Measurements from ENCODE around the gene TRAIP.
"Not testable (repeated sequence)": the region's sequence is repeated elsewhere in the genome, so short reads cannot be mapped to it uniquely, and the experiment has no call there.

TRAIP gene

DNA sequence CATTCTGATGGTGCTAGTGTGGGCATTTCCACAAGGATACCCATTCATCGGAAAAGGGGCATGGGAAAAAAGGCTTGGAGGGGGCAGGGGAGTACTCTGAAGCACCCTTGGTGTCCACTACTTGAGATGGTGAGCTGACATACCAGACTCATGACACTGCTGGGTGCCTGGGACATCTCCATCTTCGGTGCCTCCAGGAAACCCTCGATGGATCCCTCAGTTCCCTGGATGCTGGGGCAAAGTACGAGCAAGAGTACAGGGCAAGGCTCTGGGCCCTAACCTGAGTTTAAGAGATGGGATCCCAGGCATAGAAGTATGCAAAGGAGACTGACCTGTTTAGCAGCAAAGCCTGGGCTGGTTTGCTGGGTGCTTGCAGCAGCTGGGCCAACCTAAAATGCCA is 64.8 kb downstream of the TRAIP start:
- DNase-seq (ENCODE audit: low spot score) = no peak

DNA sequence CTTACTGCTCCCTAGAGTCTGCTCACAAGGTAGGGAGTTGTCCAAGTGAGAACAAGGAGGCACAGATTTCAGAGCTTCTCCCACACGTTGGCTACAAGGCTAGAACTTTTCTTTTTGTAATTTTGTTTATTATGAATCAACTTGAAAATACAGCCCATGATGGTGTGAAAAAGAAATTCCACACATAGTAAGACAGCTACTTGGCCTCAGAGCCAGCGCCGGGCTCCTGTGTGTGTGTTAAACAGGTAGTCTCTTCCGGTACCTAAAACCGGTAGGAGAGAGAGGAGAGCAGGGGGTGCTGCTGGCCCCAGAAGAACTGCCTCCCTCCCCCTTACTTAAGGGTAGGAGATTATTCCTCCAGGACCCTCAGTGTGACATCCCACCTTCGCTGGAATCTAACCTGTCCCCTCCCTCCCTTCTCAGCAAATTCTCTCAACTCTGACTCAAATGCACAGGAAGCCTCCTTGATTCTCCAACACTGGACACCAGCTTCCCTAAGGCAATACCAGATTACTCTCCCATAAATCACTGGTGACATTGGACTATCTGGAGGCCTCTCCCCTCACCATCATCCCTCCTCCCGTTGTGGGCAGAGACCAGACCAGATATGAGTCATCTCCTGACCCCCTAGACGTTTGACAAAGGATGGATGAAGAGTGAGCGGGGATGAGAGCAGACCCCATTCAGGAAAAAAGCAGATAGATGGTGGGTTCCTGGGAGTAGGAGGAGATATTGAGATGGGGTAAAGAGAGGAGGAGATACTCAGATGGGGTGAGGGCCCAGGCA is 65.5 kb downstream of the TRAIP start:
- no peak for DNase-seq (ENCODE audit: low spot score)

- no peak for DNase-seq (ENCODE audit: low spot score)
Observed at GRCh38 chr3:49788056-49788455, 68.3 kb downstream of the TRAIP start.

DNA sequence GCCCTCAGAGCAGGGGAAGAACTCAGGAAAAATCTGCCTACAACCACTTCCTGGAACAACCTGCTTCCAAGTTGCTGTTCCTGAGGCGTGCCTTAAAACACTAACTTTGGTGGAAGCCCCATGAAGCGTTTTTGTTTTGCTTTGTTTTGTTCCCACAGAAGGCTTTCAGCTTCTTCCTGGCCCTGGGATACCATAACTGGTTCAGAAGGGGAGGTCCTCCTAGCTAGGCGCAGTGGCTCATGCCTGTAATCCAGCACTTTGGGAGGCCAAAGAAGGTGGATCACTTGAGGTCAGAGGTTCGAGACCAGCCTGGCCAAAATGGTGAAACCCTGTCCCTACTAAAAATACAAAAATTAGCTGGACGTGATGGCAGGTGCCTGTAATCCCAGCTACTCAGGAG is 68.8 kb downstream of the TRAIP start:
- DNase-seq (ENCODE audit: low spot score) = no peak

DNA sequence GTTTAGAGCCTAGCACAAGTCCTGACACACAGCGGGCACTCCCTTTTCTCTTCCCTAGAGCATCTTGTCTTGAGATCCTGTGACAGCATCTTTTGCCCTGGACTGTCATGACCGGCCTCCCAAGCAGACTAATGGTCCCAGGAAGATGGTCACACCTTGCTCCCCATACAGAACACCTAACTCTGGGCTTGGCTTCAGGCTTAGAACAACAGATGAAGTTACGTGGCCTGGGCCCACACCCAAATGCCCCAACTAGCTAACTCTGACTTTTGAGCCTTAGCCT is 69.2 kb downstream of the TRAIP start:
- DNase-seq (ENCODE audit: low spot score) = no peak

GRCh38 chr3:49786357-49787181 is 69.8 kb downstream of the TRAIP start, which contains the start of gene IP6K1:
Gene IP6K1 (minus strand): TSS chr3:49786542. CDS start chr3:49748040, 38,502 bp downstream.
- peak; percentile 100 for DNase-seq (ENCODE audit: low spot score)

- peak; percentile 47 for DNase-seq (ENCODE audit: low spot score)
Observed at GRCh38 chr3:49785565-49786356, 70.6 kb downstream of the TRAIP start.

DNA sequence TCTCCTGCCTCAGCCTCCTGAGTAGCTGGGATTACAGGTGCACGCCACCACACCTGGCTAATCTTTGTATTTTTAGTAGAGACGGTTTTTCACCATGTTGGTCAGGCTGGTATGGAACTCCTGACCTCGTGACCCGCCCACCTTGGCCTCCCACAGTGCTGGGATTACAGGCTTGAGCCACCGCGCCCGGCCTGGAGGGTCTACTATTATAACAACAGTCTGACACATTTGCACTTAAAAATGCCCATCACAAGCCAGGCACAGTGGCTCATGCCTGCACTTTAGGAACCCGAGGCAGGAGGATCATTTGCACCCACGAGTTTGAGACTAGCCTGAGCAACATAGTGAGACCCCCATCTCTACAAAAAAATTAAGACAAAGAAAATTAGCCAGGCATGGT is 74.1 kb downstream of the TRAIP start:
- DNase-seq (ENCODE audit: low spot score) = not testable (repeated sequence)

DNA sequence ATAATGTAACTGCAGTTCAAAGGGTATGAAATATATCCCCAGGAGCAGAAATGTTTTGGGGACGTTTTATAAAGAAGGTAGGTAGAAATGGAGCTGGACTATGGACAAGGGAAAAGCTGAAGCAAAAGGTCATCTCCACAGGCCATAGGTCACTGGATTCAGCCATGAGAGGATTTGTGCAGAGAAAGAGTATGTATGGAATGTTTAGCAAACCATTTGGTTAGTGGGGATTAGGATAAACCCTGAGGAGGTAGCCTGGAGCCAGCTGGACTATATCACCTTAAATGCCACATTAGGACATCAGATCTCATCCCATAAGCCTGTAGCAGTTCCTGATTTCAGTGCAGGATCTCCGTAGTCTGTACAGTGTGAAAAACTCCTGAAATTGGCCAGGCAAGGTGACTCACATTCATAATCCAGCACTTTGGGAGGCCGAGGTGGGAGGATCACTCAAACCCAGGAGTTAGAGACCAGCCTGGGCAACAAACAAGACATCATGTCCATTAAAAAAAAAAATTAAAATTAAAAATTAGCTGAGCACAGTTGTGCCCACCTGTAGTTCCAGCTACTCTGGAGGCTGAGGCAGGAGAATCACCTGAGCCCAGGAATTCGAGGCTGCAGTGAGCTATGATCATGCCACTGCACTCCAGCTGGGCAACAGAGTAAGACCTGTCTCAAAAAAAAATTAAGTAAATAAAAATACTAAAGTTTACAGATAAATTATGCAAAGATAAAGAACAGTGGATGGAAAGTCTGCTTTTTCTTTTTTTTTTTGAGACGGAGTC is 74.8 kb downstream of the TRAIP start:
- DNase-seq (ENCODE audit: low spot score) = no peak

DNA sequence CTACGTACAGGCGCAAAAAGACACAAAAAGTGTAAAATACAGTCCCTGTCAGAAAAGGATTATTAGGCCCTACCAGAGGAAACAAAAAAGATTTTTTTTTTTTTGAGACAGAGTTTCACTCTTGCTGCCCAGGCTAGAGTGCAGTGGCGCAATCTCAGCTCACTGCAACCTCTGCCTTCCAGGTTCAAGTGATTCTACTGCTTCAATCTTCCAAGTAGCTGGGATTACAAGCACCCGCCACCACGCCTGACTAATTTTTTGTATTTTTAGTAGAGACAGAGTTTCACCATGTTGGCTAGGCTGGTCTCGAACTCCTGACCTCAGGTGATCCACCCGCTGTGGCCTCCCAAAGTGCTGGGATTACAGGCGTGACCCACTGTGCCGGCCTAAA is 75.4 kb downstream of the TRAIP start:
- not testable (repeated sequence) for DNase-seq (ENCODE audit: low spot score)

DNA sequence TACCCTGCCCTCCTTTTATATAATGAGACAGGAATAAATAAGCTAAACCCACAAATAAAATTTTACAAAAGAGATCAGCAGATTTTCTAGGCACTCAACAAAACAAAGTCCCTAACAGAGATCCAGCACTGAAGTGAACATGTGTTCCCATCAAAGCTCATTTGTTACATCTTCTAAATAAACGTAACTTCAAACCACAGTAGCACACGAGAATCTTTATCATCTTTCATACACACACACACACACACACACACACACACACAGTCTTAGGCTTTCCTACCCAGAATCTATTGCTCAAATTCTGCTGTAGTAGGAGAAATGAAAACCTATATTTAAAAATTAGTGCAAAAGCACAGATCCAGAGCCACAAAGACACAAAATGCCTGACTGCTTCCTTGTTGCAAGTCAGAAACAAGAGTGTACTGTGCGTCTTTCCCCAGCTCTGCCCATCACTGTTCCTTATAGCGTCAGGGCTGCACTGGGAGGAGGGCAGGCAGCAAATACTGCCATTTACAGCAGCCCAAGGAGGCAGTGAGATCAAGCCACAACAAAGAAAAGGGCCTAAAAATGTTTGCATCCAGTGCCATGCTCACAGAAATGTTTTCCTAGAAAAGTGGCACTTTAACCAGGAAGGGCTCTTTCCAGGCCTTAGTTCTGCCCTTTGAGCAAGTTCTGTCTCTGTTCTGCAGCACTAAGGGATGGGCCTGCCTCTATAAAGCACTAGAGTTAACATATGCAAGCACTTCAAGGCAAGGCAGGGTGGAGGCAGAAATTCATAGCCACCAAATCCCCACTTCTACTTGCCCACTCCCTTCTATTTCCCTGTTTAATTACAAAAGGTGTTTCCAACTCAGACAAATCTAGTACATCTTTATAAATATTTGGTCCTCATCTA is 76.0 kb downstream of the TRAIP start:
- DNase-seq (ENCODE audit: low spot score) = no peak

DNA sequence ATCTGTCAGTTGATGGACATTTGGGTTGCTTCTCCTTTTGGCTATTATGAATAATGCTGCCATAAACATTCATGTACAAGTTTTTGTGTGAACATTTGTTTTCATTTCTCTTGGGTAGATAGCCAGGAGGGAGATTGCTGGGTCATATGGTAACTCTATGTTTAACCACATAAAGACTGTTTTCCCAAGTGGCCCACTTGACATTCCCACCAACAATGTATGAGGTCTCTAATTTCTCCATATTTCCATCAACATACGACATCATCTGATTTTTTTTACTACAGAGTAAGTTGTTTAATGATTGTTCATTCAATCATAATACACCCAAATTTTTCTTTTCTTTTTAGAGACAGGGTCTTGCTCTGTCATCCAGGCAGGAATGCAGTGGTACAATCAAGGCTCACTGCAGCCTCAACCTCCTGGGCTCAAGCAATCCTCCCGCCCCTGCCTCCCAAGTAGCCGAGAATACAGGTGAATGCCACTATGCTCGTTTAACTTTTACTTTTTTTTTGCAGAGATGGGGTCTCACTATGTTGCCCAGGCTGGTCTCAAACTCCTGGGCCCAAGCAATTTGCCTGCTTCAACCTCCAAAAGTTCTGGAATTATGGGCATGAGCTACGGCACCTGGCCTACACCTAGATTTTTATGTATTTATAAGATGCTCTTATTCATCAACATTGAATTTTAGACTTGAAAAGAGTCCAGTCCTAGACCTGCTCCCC is 76.8 kb downstream of the TRAIP start:
- no peak for DNase-seq (ENCODE audit: low spot score)

Data from hematopoietic multipotent progenitor cell treated with erythropoietin and hydrocortisone succinate and interleukin-3 and kit ligand, for 15 days (in vitro differentiated cells).